Measurements from ENCODE around the gene TPRX2.

- TF ChIP-seq CTCF (IDR thresholded peaks at IDR 0.05) (no peak), POLR2A (IDR thresholded peaks at IDR 0.05) (no peak), POLR2AphosphoS5 (IDR thresholded peaks at IDR 0.05) (no peak), EP300 (IDR thresholded peaks at IDR 0.05) (no peak)
Measured at GRCh38 chr19:47860602-47861297, 1.7 kb downstream of the TPRX2 start.

Measured in stomach (tissue), 4 donors.